Activated CD4-positive, alpha-beta T cell treated with anti-CD3 and anti-CD28 coated beads, Interleukin-2, amount 10 ng/mL, durations not matched to agents 7 days and 5 days (primary cell): Measurements from ENCODE around the gene CDKN2C. TPM values are rescaled to one million over a fixed set of nuclear protein-coding genes. Genes with fewer than 3 reads are reported as not detected.
"Not testable (repeated sequence)": the region's sequence is repeated elsewhere in the genome, so short reads cannot be mapped to it uniquely, and the experiment has no call there.

ENCODE experiments used
- CTCF ChIA-PET: fragments of 350-600 bp; sonication (Branson Sonifier 250); formaldehyde crosslinking; loops from one replicate; lab custom pipeline; 2021; ENCODE audit warnings: antibody characterized with exemption; lab: Charles Lee
- POLR2A ChIA-PET: fragments of 350-600 bp; sonication (Branson Sonifier 250); formaldehyde crosslinking; loops from one replicate; lab custom pipeline; 2021; ENCODE audit warnings: antibody characterized with exemption; lab: Charles Lee
- DNase-seq: peaks from one replicate; pipeline ENCODE4 v3.0.0-alpha.2; 2020
- H3K27ac Mint-ChIP-seq: one replicate; pipeline ENCODE4 v1.8.0; 2021; ENCODE audit warnings: mild to moderate bottlenecking, moderate library complexity, mixed read lengths
- H3K27me3 Mint-ChIP-seq: one replicate; pipeline ENCODE4 v1.8.0; 2021; ENCODE audit warnings: mixed read lengths
- H3K36me3 Mint-ChIP-seq: one replicate; pipeline ENCODE4 v1.8.0; 2021; ENCODE audit warnings: low read depth, mixed read lengths
- H3K4me1 Mint-ChIP-seq: one replicate; pipeline ENCODE4 v1.8.0; 2021; ENCODE audit warnings: mixed read lengths
- H3K4me3 Mint-ChIP-seq: one replicate; pipeline ENCODE4 v1.8.0; 2021; ENCODE audit warnings: mild to moderate bottlenecking, moderate library complexity, mixed read lengths
- H3K9me3 Mint-ChIP-seq: one replicate; pipeline ENCODE4 v1.8.0; 2021; ENCODE audit warnings: mixed read lengths
- total RNA-seq, 2 experiments: library from RNA; stranded (reverse); gene quantifications; one replicate each; pipeline ENCODE4 v1.2.3, GENCODE V29; 2021

CDKN2C gene
- total RNA-seq, 2 experiments from 2014 or later, result 80.0 to 82.3 TPM

DNA sequence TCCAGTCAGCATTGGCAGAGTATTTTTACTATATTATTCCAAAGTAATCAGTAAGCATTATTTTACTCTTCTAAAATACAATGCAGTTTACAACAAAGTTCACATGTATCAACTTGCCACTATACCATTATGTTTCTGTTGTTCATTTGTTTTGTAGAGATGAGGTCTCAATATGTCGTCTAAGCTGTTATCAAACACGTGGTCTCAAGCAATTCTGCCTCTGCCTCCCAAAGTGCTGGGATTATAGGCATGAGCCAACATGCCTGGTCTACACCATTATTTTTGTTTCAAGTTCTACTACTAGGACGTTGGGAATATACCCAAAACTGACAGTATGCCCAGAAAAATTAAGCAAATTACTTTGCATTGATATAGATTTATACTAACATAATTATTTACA lies 29.8 kb upstream of the CDKN2C start:
- DNase-seq, result no peak
- Mint-ChIP-seq H3K4me1 (peaks cover 10% of the 10 kb centered on the region), H3K36me3 (peaks cover 5% of the 10 kb centered on the region), H3K27me3 (no peaks in the 10 kb centered on the region), H3K27ac (no peak overlapping the region), H3K9me3 (no peaks in the 10 kb centered on the region), H3K4me3 (no peak overlapping the region)
- ChIA-PET POLR2A (no interaction called here), CTCF (no interaction called here)

DNA sequence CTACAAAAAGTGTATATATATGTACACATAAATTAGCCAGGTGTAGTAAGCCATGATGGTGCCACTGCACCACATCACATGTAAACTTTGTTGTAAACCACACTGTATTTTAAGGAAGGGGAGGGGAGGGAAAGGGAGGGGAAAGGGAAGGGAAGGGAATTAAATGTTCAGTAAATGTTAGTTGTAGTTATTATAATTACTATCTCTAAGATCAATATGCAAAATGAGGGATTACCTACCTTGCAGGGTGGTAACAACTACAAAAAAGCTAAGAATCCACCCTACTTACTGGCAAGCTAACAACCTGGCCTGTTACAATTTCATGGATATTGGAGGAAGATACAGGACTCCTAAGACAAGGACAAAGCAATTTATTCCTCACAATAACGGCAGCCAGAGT lies 27.7 kb upstream of the CDKN2C start:
- CTCF ChIA-PET, result no interaction called here
- Mint-ChIP-seq H3K36me3 (peaks cover 5% of the 10 kb centered on the region), H3K27ac (no peak overlapping the region), H3K27me3 (no peaks in the 10 kb centered on the region), H3K9me3 (no peaks in the 10 kb centered on the region), H3K4me3 (no peak overlapping the region), H3K4me1 (peaks cover 12% of the 10 kb centered on the region)
- no peak for DNase-seq
- POLR2A ChIA-PET, result no interaction called here

DNA sequence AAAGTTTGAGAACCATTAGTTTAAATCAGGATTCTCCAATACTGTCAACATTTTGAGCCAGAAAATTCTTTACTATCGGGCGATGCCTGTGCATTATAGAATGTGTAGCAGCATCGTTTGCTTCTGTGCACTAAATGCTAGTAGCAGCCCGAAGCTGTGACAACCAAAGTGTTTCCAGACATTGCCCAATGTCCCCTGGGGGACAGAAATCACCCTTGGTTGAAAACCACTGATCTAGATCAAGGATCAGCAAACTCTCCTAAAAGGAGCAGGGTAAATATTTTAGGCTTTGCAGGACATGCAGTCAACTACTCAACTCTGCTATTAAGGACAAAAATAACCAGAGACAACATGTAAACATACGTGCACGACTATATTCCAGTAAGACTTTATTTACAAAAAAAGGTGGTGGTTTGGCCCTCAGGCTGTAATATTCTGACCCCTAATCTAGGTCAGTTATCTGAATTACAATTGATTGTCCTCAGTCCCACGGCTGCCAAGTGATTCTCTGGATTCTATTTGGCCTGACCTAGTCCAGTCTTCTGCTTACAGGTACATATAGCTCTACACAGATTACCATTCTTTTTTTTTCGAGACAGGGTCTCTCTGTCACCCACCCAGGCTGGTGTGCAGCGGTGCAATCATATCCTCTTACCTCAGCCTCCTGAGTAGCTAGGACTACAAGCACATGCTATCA lies 20.6 kb upstream of the CDKN2C start:
- H3K27me3 Mint-ChIP-seq, result no peaks in the 10 kb centered on the region
- CTCF ChIA-PET, result no interaction called here
- no peaks in the 10 kb centered on the region for H3K9me3 Mint-ChIP-seq
- peaks cover 10% of the 10 kb centered on the region for H3K36me3 Mint-ChIP-seq
- H3K27ac Mint-ChIP-seq, result no peak overlapping the region
- peaks cover 8% of the 10 kb centered on the region for H3K4me1 Mint-ChIP-seq
- no peak for DNase-seq
- POLR2A ChIA-PET, result no interaction called here
- no peak overlapping the region for H3K4me3 Mint-ChIP-seq

DNA sequence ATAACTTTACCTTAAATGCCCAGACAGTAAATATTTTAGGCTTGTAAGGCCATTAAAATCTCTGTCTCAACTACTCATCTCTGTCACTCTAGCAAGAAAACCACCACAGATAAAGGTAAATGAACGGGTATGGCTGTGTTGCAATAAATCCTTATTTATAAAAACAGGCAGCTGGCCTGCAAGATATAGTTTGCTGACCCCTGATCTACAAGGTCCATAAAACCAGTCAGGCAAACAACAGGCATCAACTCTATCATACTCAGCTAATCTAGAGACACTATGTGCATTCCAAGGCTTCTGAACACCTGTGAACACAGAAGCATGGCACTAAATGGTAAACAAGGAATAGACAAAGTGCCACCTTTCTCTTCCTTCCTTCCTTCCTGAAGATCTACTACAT lies 19.6 kb upstream of the CDKN2C start:
- ChIA-PET CTCF (interaction anchor here (1.0 kb wide), 1 partner anchor 8 kb away, joined by 3 read pairs; no protein-coding TSS in a partner anchor), POLR2A (no interaction called here)
- Mint-ChIP-seq H3K4me3 (no peak overlapping the region), H3K9me3 (no peaks in the 10 kb centered on the region), H3K4me1 (peaks cover 12% of the 10 kb centered on the region), H3K27ac (no peak overlapping the region), H3K27me3 (no peaks in the 10 kb centered on the region), H3K36me3 (peaks cover 10% of the 10 kb centered on the region)
- no peak for DNase-seq

DNA sequence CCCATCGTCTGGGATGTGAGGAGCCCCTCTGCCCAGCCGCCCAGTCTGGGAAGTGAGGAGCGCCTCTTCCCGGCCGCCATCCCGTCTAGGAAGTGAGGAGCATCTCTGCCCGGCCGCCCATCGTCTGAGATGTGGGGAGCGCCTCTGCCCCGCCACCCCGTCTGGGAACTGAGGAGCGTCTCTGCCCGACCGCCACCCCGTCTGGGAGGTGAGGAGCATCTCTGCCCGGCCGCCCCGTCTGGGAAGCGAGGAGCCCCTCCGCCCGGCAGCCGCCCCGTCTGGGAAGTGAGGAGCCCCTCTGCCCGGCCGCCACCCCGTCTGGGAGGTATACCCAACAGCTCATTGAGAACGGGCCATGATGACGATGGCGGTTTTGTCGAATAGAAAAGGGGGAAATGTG lies 17.5 kb upstream of the CDKN2C start:
- Mint-ChIP-seq H3K4me1 (peaks cover 14% of the 10 kb centered on the region), H3K36me3 (peaks cover 12% of the 10 kb centered on the region)
- H3K27me3 Mint-ChIP-seq, H3K27ac Mint-ChIP-seq, H3K4me3 Mint-ChIP-seq, POLR2A ChIA-PET, CTCF ChIA-PET, H3K9me3 Mint-ChIP-seq, DNase-seq: not testable (repeated sequence)

DNA sequence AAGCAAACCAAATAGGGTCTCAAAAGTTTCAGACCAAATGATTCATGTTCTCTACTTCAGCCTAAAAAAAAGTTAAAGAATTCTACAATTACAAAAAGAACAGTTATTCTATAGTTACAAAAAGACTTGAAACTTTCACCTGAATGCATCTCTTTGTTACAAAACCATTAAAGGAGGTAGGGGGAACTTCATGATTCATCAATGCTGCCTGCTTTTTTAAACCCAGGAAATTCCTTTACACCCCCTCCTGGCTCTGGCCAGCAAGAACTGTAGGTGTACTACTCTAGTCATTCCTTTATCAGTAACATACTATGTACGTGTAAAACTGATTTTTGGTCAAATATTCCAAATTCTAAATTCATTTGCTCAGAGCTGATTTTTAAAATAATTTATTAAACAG lies 14.9 kb upstream of the CDKN2C start:
- H3K36me3 Mint-ChIP-seq, result peaks cover 10% of the 10 kb centered on the region
- H3K9me3 Mint-ChIP-seq, result no peaks in the 10 kb centered on the region
- no peak overlapping the region for H3K27ac Mint-ChIP-seq
- ChIA-PET CTCF (no interaction called here), POLR2A (no interaction called here)
- no peaks in the 10 kb centered on the region for H3K27me3 Mint-ChIP-seq
- H3K4me3 Mint-ChIP-seq, result no peak overlapping the region
- H3K4me1 Mint-ChIP-seq, result peaks cover 27% of the 10 kb centered on the region
- no peak for DNase-seq

DNA sequence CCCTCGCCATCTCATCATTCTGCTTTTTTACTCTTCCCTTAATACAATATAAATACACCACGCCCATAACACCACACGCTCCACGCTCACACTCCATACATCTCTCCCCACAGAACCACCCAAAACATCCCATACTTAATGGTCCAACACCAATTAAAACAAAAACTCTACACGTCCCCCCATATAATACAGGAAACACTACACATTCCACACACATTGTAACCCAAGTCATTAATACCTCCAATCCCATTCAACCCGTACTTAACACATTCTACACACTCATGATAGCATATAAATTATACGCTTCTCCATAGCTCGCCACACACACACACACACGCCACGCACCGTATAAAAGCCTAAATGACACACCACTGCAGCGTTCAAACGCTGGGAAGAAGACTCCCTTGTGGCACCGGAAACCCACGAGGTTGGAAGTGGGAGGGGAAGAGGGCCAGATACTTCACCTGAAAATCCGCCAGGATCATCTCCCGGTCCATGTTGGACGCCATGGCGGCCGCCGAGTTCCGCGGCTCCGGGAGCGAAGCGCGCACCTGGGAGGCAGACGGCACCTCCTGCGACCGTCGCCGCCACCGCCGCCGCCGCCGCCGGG lies 10.6 kb upstream of the CDKN2C start:
- Mint-ChIP-seq H3K4me3 (peak overlapping the region; percentile 79), H3K36me3 (peaks cover 2% of the 10 kb centered on the region), H3K4me1 (peaks cover 30% of the 10 kb centered on the region), H3K27me3 (peaks cover 2% of the 10 kb centered on the region), H3K9me3 (no peaks in the 10 kb centered on the region), H3K27ac (peak overlapping the region; percentile 92)
- POLR2A ChIA-PET, result no interaction called here
- CTCF ChIA-PET, result interaction anchor here (1.1 to 1.7 kb wide), 3 partner anchors 9 to 14 kb away, joined by 3 to 8 read pairs (median 3); no protein-coding TSS in a partner anchor
- peak; percentile 33 for DNase-seq

DNA sequence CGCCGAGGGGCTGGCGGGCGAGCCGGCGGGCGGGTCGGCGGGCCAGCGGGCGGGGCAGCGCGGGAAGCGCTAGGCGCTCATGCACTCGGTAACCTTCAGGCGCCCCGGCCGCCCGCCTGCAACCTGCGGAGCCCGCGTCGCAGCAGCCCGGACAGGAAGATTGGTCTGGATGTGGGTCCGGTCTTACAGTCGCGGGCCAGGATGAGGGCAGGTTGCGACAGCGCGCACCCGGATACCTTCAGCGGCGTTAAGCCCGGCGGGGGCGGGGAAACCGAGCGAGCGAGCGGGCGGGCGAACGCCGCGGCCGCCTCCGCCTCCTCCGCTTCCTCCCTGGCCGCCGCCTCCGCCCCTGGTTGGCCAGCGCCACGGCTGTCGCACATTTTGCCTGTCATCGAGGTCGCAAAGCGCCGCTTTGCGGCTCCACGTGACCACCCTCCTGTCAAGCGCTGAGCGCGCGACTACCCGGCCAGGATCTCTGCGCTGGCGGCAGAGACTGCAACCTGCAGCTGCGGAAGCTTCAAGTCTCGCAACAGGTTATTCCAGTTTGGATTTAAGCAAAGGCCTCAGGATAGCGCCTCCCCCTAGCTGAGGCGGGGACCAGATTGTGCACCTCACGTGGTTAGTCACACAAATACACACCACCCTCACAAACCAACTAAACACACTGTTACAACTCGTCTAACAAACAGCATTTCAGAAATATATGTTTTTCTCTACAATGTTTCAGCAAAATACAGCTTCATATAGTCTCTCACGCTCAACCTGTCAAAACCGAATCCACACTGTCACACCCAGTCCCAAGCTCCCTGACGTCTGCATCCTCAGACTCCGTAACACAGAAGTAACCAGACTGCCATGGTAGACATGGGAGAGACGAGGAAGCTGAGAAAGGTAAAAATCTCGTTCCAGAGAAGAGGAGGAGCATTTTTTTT lies 9.9 kb upstream of the CDKN2C start, which contains the start of gene FAF1:
TSS of gene FAF1 (minus strand) at position 355 of the 932 bp plus-strand sequence. CDS start 456 bp downstream, outside the sequence.
- peak; percentile 98 for DNase-seq
- Mint-ChIP-seq H3K27ac (peak within 1 kb of the TSS; percentile 92), H3K4me1 (peaks cover 27% of the 10 kb centered on the region), H3K9me3 (no peaks in the 10 kb centered on the region), H3K27me3 (peaks cover 2% of the 10 kb centered on the region), H3K36me3 (peaks cover 2% of the 10 kb centered on the region), H3K4me3 (peak within 1 kb of the TSS; percentile 82)
- CTCF ChIA-PET, result interaction anchor here (1.0 to 1.7 kb wide), 5 partner anchors 8 to 28 kb away, joined by 3 to 8 read pairs (median 4); partner anchors contain the start of gene CDKN2C
- POLR2A ChIA-PET, result interaction anchor here (0.6 to 1.0 kb wide), 2 partner anchors 8 to 833 kb away, joined by 3 to 4 read pairs; no protein-coding TSS in a partner anchor

DNA sequence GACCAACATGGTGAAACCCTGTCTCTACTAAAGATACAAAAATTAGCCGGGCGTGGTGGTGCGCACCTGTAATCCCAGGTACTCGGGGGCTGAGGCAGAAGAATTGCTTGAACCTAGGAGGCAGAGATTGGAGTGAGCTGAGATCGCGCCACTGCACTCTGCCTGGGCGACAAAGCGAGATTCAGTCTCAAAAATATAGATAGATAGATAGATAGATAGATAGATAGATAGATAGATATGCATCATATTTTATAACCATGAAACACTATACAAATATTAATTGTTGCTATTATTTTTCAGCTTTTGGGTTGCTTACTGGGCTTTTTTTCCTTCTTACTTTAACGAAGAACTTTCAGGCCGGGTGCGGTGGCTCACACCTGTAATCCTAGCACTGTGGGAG lies 5.2 kb upstream of the CDKN2C start:
- peaks cover 13% of the 10 kb centered on the region for H3K4me1 Mint-ChIP-seq
- no peak for DNase-seq
- no peak overlapping the region for H3K4me3 Mint-ChIP-seq
- no peak overlapping the region for H3K27ac Mint-ChIP-seq
- peaks cover 3% of the 10 kb centered on the region for H3K36me3 Mint-ChIP-seq
- no peaks in the 10 kb centered on the region for H3K9me3 Mint-ChIP-seq
- POLR2A ChIA-PET, result no interaction called here
- CTCF ChIA-PET, result interaction anchor here (1.4 kb wide), 1 partner anchor 9 kb away, joined by 3 read pairs; no protein-coding TSS in a partner anchor
- H3K27me3 Mint-ChIP-seq, result peaks cover 7% of the 10 kb centered on the region

DNA sequence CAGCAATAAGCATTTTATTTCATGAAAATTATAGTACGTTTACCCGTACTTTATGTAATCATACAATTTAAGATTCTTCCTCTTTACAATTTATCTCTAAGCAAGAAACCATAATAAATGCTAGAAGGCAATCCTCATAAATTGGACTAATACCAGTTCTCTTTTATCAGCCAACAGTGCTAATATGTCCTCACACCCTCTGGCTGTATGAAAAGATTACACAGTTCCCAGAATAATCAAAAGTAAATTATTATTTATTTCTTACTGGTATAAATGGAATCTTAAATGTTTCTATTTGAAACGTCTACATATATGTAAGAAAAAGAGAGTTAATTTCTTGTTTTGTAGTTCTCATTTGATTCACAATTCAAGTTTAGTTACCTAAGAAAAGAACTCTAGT lies 3.1 kb upstream of the CDKN2C start:
- CTCF ChIA-PET, result interaction anchor here (0.6 to 1.4 kb wide), 2 partner anchors 11 to 192 kb away, joined by 3 to 5 read pairs; no protein-coding TSS in a partner anchor
- Mint-ChIP-seq H3K4me3 (peak overlapping the region; percentile 97), H3K27ac (peak overlapping the region; percentile 28)

DNA sequence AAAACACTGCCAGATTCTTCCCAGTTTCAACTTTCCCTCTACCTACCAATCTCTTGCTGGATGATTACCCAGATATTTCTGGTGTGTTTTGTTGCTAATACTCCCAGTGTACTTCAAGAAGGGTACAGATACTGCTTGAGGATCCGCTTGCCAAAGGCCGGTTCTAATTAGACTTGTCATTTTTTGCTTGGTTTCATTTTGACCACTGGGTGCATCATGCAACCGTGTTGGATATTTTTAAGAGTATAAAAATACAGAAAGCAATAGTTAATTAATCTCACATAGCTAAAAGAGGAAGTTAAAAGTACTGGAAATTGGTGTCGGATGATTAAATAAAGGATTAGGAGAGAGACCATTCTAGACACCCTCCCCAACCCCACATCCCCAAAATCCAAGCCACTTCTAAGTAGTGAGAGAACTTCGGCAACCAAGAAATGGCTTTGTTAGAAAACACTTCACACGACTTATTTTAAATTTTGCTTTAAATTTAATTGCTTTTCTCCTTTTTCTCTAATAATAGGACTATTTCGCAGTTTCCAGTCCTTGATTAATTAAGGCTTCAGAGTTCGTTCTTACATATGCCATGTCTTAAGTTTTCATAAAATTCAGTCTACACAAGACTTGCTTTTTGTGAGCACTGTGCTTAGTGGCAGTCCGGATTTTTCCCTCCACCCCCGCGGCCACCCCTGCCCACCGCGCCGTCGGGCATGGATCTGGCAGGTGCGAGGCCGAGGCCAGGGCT lies 2.5 kb upstream of the CDKN2C start:
- POLR2A ChIA-PET, result interaction anchor here (1.4 kb wide), 1 partner anchor 7 kb away, joined by 4 read pairs; the partner anchor contains the start of gene FAF1
- H3K36me3 Mint-ChIP-seq, result peaks cover 23% of the 10 kb centered on the region
- no peaks in the 10 kb centered on the region for H3K9me3 Mint-ChIP-seq
- H3K4me1 Mint-ChIP-seq, result peaks cover 20% of the 10 kb centered on the region
- peaks cover 7% of the 10 kb centered on the region for H3K27me3 Mint-ChIP-seq
- DNase-seq, result no peak
- CTCF ChIA-PET, result interaction anchor here (0.6 to 1.5 kb wide), 4 partner anchors 7 to 193 kb away, joined by 3 to 8 read pairs (median 4); partner anchors contain the start of gene FAF1
- H3K27ac Mint-ChIP-seq, result peak overlapping the region; percentile 100
- H3K4me3 Mint-ChIP-seq, result peak overlapping the region; percentile 97

More for the DNA sequence above, 3.1 kb upstream of the CDKN2C start:
- peaks cover 21% of the 10 kb centered on the region for H3K36me3 Mint-ChIP-seq
- no peaks in the 10 kb centered on the region for H3K9me3 Mint-ChIP-seq
- POLR2A ChIA-PET, result no interaction called here
- H3K27me3 Mint-ChIP-seq, result peaks cover 7% of the 10 kb centered on the region
- no peak for DNase-seq
- H3K4me1 Mint-ChIP-seq, result peaks cover 18% of the 10 kb centered on the region
